Lower leg skin (tissue), 3 donors: ENCODE measurements around the gene ENDOV.

ENCODE experiments used
- CTCF ChIP-seq, 3 donors: fragments of 450-650 bp; IDR thresholded peaks; one replicate each; pipeline ENCODE4 v1.5.1; 2016; ENCODE audit warnings: antibody characterized with exemption in 3 of 3, mild to moderate bottlenecking in 3 of 3, moderate library complexity in 2 of 3
- POLR2A ChIP-seq, 2 donors: fragments of 450-650 bp; IDR thresholded peaks; one replicate each; pipeline ENCODE4 v1.6.1; 2016 to 2017; ENCODE audit warnings: antibody characterized with exemption in 2 of 2, mild to moderate bottlenecking in 1 of 2, moderate library complexity in 1 of 2

DNA sequence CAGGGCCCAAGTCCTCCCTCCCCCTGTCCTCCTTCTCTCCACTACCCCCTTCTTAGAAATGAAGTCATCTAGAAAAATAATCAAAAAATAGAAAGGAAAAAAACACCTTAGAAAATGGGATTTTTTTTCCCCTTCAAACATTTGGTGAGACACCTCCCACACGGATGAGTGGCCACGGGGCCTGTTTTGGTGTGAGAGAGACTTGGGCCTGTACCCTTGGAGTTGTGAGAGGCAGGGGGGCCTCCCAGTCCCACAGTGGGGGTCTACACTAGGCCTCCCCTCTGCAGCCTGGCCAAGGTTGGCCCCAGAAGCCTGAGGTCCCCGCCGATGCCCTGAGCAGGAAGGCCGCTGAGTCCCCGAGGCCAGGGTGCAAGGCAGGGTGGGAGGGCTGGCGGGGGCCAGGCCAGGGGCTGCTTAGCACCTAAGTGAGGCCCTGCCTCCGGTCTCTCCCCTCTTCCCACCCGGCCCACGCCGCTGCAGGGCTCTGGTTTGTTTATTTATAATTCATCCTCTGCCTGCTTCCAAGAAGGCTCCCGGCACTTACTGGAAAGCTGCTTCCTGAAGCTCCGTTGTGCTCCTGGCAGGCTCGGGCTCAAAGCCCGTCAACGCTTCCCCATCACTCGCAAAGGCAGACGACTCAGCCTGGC is 35.1 kb downstream of the ENDOV start:
- no peak for TF ChIP-seq POLR2A (IDR thresholded peaks at IDR 0.05)
- TF ChIP-seq CTCF (IDR thresholded peaks at IDR 0.05) = no peak
